ENCODE measurements around the gene ANKH. TPM values are rescaled to one million over a fixed set of nuclear protein-coding genes. Genes with fewer than 3 reads are reported as not detected.

Gene ANKH
- total RNA-seq, 1 experiment from 2014 or later: 65.2 TPM

DNA sequence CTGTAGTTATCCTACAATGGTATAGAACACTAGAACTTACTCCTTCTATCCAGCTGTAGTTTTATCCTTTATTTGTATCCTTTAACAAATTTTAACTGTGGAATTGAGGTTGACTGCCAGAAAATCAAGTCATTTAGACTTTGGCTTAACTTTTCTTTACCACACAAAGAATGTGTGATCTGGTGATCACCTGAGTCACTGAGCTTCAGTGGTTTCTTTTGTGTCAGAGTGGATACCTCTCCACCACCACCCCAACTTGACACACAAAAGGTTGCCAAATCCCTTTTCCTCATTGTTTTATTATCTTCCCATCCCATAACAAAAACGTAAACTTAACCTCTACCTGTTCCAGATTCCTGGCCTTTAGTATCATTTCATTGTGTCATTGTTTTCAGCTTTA, 201.6 kb downstream of the ANKH start (continued):
- TF ChIP-seq, protein P1, sequence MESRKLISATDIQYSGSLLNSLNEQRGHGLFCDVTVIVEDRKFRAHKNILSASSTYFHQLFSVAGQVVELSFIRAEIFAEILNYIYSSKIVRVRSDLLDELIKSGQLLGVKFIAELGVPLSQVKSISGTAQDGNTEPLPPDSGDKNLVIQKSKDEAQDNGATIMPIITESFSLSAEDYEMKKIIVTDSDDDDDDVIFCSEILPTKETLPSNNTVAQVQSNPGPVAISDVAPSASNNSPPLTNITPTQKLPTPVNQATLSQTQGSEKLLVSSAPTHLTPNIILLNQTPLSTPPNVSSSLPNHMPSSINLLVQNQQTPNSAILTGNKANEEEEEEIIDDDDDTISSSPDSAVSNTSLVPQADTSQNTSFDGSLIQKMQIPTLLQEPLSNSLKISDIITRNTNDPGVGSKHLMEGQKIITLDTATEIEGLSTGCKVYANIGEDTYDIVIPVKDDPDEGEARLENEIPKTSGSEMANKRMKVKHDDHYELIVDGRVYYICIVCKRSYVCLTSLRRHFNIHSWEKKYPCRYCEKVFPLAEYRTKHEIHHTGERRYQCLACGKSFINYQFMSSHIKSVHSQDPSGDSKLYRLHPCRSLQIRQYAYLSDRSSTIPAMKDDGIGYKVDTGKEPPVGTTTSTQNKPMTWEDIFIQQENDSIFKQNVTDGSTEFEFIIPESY (IDR thresholded peaks at IDR 0.05; ENCODE audit: extremely low read depth, insufficient replicate concordance, low read length): no peak
- TF ChIP-seq FOSL1 (IDR thresholded peaks at IDR 0.05; ENCODE audit: low read depth): no peak
- TF ChIP-seq EZH2phosphoT487 (IDR thresholded peaks at IDR 0.05; ENCODE audit: borderline replicate concordance): no peak
- TF ChIP-seq CEBPB (IDR thresholded peaks at IDR 0.05; ENCODE audit: low read depth): no peak
- no peak for TF ChIP-seq YY1 (IDR thresholded peaks at IDR 0.05; ENCODE audit: extremely low read depth, insufficient replicate concordance, low read depth, low read length)
- no peak for TF ChIP-seq POLR2AphosphoS5 (IDR thresholded peaks at IDR 0.05; ENCODE audit: low read depth, low read length)

DNA sequence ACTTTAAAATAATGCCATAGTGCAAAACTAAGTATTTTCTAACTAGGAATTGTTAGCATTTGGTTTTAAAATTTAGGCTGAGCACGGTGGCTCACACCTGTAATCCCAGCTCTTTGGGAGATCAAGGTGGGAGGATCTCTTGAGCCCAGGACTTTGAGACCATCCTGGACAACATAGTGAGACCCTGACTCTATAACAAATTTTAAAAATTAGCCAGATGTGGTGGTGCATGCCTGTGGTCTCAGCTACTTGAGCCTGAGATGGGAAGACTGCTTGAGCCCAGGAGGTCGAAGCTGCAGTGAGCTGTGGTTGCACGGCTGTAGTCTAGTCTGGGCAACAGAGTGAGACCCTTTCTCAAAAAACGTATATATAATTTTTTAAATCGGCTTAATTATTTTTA, 202.2 kb downstream of the ANKH start:
- no TSS peak for BruUV-seq (replicated peaks)
- ChIA-PET RAD21 (ENCODE audit: low non-redundant PET in 1 of 2, low total read pairs in 2 of 2, uncharacterized antibody in 2 of 2, unreplicated experiment in 2 of 2) (no interaction called here), POLR2A (no interaction called here), CTCF (no interaction called here)
- H3K27me3 ChIP-seq (ENCODE audit: insufficient read depth, low read length): no peaks in the 10 kb centered on the region
- no peak overlapping the region for H2AFZ ChIP-seq (ENCODE audit: low read depth, low read length, poor library complexity, severe bottlenecking)
- H3K4me3 ChIP-seq (replicated peaks in 1 of 2; ENCODE audit: low read depth in 1 of 2, low read length in 2 of 2): no peak overlapping the region
- H3K4me2 ChIP-seq (ENCODE audit: low read length): no peak overlapping the region
- H3K9me2 ChIP-seq (ENCODE audit: insufficient read depth): no peaks in the 10 kb centered on the region
- no peaks in the 10 kb centered on the region; a peak in 1 of 4 replicates for H3K36me3 ChIP-seq (ENCODE audit: control insufficient read depth in 1 of 2, insufficient read depth in 2 of 2, low read length in 2 of 2)
- ATAC-seq (no peak), DNase-seq (ENCODE audit: low read depth, low spot score) (no peak)
- intact Hi-C loops (cut with micrococcal nuclease): no loop called here
- peaks cover 96% of the 10 kb centered on the region for H3K79me2 ChIP-seq (ENCODE audit: insufficient read depth, low read length)
- H3K4me1 ChIP-seq (ENCODE audit: control insufficient read depth in 1 of 2, insufficient read depth in 2 of 2, low read length in 2 of 2): peaks cover 8 to 14% of the 10 kb centered on the region in 2 experiments; a peak in 3 of 4 replicates
- no peak overlapping the region for H3K27ac ChIP-seq (ENCODE audit: low read depth, low read length)
- no peak overlapping the region for H3K9ac ChIP-seq (ENCODE audit: low read length)
- no peaks in the 10 kb centered on the region for H3K9me3 ChIP-seq (ENCODE audit: control insufficient read depth in 1 of 2, insufficient read depth in 1 of 2, low read depth in 1 of 2, low read length in 2 of 2)
- TF ChIP-seq SIN3A (IDR thresholded peaks at IDR 0.05; ENCODE audit: low read depth) (no peak), CEBPB (IDR thresholded peaks at IDR 0.05; ENCODE audit: low read depth) (no peak), EZH2 (IDR thresholded peaks at IDR 0.05) (no peak)
- H4K20me1 ChIP-seq (ENCODE audit: insufficient read depth): no peaks in the 10 kb centered on the region
